Adrenal gland (tissue), 12 donors: Measurements from ENCODE around the gene RAD9A. TPM values are rescaled to one million over a fixed set of nuclear protein-coding genes. Genes with fewer than 3 reads are reported as not detected.
A peak's percentile ranks its signal among the peaks of the same experiment; 100 is the strongest.

ENCODE experiments used
- DNase-seq, 7 donors: peaks; one replicate each; pipeline ENCODE4 v3.0.0-alpha.2; 2019 to 2020
- H3K27ac ChIP-seq, 5 donors: fragments of 200-600 bp; sonication (generic) in 4 of 5; 1 replicate in 3 of 5; 2 replicates in 2 of 5; pipeline versions ENCODE4 v1.5.1 to v1.8.0; 2016 to 2020; ENCODE audit warnings: mild to moderate bottlenecking in 1 of 5
- H3K27me3 ChIP-seq: fragments of 200-600 bp; 2 replicates; pipeline ENCODE4 v1.8.0; 2021
- H3K36me3 ChIP-seq, 2 donors: fragments of 200-600 bp; replicated peaks in 1 of 2; 1 replicate in 1 of 2; 2 replicates in 1 of 2; pipeline versions ENCODE4 v1.5.1 to v1.8.0; 2018 to 2022
- H3K4me1 ChIP-seq, 2 donors: fragments of 200-600 bp; replicated peaks in 1 of 2; 1 replicate in 1 of 2; 2 replicates in 1 of 2; pipeline versions ENCODE4 v1.5.1 to v1.8.0; 2018 to 2021
- H3K4me3 ChIP-seq, 4 donors: fragments of 200-600 bp; sonication (generic) in 3 of 4; one replicate each; pipeline ENCODE4 v1.5.1; 2016 to 2018
- H3K9me3 ChIP-seq, 3 donors: fragments of 200-600 bp; sonication (generic) in 1 of 3; replicated peaks in 1 of 3; 1 replicate in 2 of 3; 2 replicates in 1 of 3; pipeline versions ENCODE4 v1.5.1 to v1.8.0; 2016 to 2021
- POLR2A ChIP-seq, 2 donors: fragments of 450-650 bp; IDR thresholded peaks; one replicate each; pipeline ENCODE4 v1.6.1; 2017; ENCODE audit warnings: antibody characterized with exemption in 2 of 2, mild to moderate bottlenecking in 2 of 2, moderate library complexity in 1 of 2
- WGBS, 4 donors: extraction: QIAGEN DNeasy Blood & Tissue Kit in 2 of 4; methylation state at CpG; one replicate each; pipeline versions ENCODE4 v1.1.5 to v1.1.7; 2013 to 2017; 5-methylcytosine and 5-hydroxymethylcytosine counted together
- intact Hi-C, 2 donors: fragments of 100-400 bp; cut with DNase I; formaldehyde crosslinking; loops; one replicate each; pipeline versions ENCODE4 v1.14.1 to v1.15.0; 2022 to 2023
- polyA plus RNA-seq, 3 donors: library from polyadenylated mRNA; stranded (reverse); fragments of 200-250 nt in 2 of 3; fragments of 350-450 nt in 1 of 3; fragmentation: Illumina TruSeq in 1 of 3; extraction: RNeasy Lipid Tissue Mini Kit (QIAGEN cat#74804) in 1 of 3; gene quantifications; one replicate each; pipeline ENCODE4 v1.2.3, GENCODE V29; 2013 to 2014
- total RNA-seq, 9 donors: library from RNA; depleted of rRNA in 4 of 9; stranded (reverse); fragments of >200 nt in 4 of 9; fragments of 120-200 nt in 1 of 9; fragmentation: NEBNext Ultra II Directional in 1 of 9; extraction: Animal tissue kit (Norgen Biotek cat#: 25700) in 1 of 9; gene quantifications; one replicate each; pipeline versions ENCODE4 v1.1.0 to v1.2.4, GENCODE V29; 2013 to 2023
- TF ChIP-seq, protein P1 (sequence below), 6 experiments: fragments of 450-650 bp in 4 of 6; fragments of 200-600 bp in 2 of 6; sonication (generic) in 1 of 6; IDR thresholded peaks; 1 replicate in 5 of 6; 2 replicates in 1 of 6; pipeline versions ENCODE4 v1.5.1 to v1.8.0; 2016 to 2021; ENCODE audit warnings: antibody characterized with exemption in 6 of 6, mild to moderate bottlenecking in 2 of 6, moderate library complexity in 1 of 6
- donor health status: healthy with polysubstance abuse.
- donor health status: Bipolar disorder and iron deficiency.
- donor health status: DM: yes; HTN: yes; CAD: no.
- donor health status: DM: no; HTN: no; CAD: no.
- donor health status: DM: no; HTN: no; CAD: no.
- donor health status: DM: yes; HTN: yes; CAD: no.

RAD9A gene
- total and polyA plus RNA-seq, 12 donors: 5.4 to 57.7 (median 15.0) TPM

DNA sequence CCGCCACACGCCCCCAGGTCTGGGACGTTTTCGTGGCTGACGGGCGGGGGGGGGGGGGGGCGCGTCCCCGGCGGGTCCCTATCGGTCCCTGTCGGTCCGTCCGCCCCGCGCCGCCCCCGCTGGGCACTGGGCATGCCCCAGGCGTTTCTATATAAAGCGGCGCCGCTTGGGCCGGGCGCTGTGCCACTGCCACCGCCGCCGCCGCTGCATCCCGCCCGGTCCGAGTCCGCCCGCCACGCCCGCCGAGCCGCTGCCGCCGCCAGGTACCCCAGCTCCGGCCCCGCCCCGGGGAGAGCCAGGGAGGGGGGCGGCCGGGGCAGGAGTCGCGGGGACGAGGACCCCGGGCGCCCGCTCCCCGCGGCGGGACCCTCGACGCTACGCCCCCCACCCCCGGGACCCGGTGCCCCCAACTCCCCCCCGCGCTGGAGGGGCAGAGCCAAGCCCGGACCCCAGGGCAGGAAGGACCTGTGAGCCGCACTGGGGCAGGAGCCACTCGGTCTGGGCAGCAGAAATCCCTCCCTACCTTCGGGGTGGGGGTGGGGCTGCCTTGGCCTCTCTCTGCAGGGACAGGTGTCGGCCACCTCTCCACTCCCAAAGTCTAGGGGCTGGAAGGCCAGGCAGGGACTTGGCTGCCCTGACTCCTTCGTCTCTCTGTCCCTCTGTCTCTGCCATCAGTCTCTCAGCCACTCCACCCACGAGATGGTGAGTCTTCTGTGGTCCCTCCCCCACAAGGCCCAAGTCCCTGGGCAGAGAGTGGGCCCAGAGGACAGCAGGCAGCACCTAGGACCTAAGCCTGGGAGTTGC lies 23.9 kb downstream of the RAD9A start, which contains the start of gene CARNS1:
Gene CARNS1, plus strand, starts transcription at position 178 of the 804 bp plus-strand sequence. Its CDS starts 522 bp downstream, at position 700.
- TF ChIP-seq, protein P1, sequence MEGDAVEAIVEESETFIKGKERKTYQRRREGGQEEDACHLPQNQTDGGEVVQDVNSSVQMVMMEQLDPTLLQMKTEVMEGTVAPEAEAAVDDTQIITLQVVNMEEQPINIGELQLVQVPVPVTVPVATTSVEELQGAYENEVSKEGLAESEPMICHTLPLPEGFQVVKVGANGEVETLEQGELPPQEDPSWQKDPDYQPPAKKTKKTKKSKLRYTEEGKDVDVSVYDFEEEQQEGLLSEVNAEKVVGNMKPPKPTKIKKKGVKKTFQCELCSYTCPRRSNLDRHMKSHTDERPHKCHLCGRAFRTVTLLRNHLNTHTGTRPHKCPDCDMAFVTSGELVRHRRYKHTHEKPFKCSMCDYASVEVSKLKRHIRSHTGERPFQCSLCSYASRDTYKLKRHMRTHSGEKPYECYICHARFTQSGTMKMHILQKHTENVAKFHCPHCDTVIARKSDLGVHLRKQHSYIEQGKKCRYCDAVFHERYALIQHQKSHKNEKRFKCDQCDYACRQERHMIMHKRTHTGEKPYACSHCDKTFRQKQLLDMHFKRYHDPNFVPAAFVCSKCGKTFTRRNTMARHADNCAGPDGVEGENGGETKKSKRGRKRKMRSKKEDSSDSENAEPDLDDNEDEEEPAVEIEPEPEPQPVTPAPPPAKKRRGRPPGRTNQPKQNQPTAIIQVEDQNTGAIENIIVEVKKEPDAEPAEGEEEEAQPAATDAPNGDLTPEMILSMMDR (IDR thresholded peaks at IDR 0.05): no peak
- no peak for TF ChIP-seq POLR2A (IDR thresholded peaks at IDR 0.05)
- Histone ChIP-seq H3K4me1 (peaks cover 10 to 16% of the 10 kb centered on the region in 2 donors), H3K4me3 (peak within 1 kb of the TSS in 1 of 4 donors; percentile 38), H3K9me3 (no peaks in the 10 kb centered on the region), H3K36me3 (no peaks in the 10 kb centered on the region), H3K27ac (no peak within 1 kb of the TSS), H3K27me3 (peaks cover 21% of the 10 kb centered on the region)
- 5 to 32% (median 8%) methylated on average over 7 to 67 of the region's 67 CpGs for WGBS, 4 donors
- intact Hi-C loops: no loop called here
- DNase-seq: no peak

DNA sequence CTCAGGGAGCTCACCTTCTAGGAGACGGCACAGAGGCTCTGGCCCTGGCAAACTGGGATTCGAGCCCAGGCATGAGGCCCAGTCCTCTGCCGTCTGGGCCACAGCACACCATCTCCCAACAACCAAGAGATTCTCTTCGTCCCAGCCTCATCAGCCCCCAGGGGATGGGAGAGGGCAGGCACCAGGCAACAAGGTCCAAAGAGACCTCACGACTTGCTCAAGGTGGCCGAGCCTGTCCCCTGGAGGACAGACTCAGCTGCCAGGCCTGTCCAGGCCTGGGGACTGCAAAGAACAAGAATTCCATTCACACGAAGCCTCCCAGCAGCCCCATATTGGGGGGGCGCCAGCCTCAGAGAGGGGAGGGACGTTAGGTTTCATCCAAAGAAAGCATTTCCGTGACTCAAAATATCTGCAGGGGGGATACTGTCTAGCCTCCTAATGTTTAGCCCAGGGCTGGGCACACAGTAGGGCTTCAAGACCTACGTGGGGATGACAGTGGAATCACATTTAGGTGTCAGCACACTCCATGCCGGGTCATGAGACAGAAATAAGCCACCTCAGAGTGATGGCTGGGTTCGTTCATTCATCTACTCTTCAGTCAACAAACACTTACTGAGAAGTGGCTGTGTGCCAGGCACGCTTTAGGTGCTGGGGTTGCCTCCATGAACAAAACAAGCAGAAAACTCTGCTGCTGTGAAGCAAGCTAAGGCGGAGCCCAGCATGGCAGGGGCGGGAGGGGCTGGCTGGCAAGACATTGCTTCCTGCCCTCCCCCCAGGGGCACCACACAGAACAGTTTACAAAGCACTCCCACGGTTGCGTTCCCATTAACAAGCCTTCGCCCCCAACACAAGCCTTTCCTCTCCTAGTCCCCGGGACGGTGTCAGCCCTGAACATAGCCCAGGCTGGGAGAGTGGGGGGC lies 24.9 kb downstream of the RAD9A start:
- Histone ChIP-seq H3K27me3 (peaks cover 14% of the 10 kb centered on the region), H3K27ac (no peak overlapping the region), H3K36me3 (no peaks in the 10 kb centered on the region), H3K4me3 (no peak overlapping the region), H3K9me3 (no peaks in the 10 kb centered on the region), H3K4me1 (peaks cover 10 to 16% of the 10 kb centered on the region in 2 donors)
- no peak for TF ChIP-seq POLR2A (IDR thresholded peaks at IDR 0.05)
- TF ChIP-seq, protein P1 (IDR thresholded peaks at IDR 0.05): no peak
- intact Hi-C loops: no loop called here
- 64 to 80% (median 71%) methylated on average over 14 to 21 of the region's 21 CpGs for WGBS, 4 donors
- DNase-seq: no peak

DNA sequence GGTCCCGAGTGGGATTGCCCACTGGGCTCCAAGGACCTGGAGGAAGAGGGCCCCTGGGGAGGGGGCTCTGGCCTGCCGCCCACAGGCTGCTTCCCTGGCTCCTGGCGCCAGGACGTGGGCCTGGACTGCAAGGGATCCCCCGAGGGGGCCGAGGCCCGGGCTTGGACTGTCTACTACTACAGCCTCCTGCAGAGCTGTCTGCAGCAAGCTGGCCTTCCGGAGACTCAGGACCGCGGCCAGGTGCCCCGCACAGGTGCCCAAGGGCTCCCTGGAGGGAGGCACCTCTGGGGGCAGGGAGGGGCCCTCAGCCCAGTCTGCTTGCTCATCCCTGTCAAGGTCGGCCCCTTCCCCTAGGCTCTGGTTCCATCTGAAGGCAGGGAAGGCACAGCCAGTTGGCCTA lies 25.6 kb downstream of the RAD9A start:
- Histone ChIP-seq H3K27me3 (peaks cover 13% of the 10 kb centered on the region), H3K27ac (no peak overlapping the region), H3K4me1 (peaks cover 10 to 16% of the 10 kb centered on the region in 2 donors), H3K36me3 (no peaks in the 10 kb centered on the region), H3K4me3 (no peak overlapping the region), H3K9me3 (no peaks in the 10 kb centered on the region)
- 89 to 97% (median 89%) methylated on average over 7 to 12 of the region's 12 CpGs; no CpG with 5 or more reads in 1 of the 4 donors for WGBS, 4 donors
- intact Hi-C loops: no loop called here
- no peak for DNase-seq
- TF ChIP-seq, protein P1 (IDR thresholded peaks at IDR 0.05): no peak
